ENCODE data around the gene RBMS1. TPM values are rescaled to one million over a fixed set of nuclear protein-coding genes. Genes with fewer than 3 reads are reported as not detected.
A peak's percentile ranks its signal among the peaks of the same experiment; 100 is the strongest.

Gene RBMS1
- total and polyA plus RNA-seq, 2 of the 13 experiments (the other 11 are each of a cell fraction or from before 2014, with no cell fraction given): 55.5 to 110 TPM

DNA sequence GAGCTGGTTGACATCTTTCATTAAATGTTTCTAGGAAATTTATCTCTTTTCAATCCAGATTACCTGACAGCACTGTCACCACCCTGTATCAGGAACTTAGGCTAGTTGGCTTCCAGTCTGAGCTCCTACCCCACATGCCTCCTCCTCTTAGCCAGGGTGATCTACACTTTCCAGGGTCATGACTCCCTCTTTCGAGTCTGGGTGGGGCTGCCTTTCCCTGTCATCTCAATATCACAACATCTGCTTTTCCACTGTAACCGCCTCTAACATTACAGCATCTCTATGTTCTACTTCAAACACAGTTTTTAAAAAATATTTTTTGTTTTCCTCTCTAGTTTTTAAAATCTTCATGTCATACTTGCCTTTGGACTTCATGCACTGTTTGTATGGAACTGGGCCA, 129.2 kb downstream of the RBMS1 start:
- POLR2A ChIA-PET: no interaction called here
- BruUV-seq (replicated peaks): TSS peak; percentile 17
- H3K79me2 ChIP-seq (ENCODE audit: insufficient read depth, low read length): peaks cover 3% of the 10 kb centered on the region
- no peak for TF ChIP-seq ZNF646 (CRISPR knock-in tag; IDR thresholded peaks at IDR 0.05)
- TF ChIP-seq CENPX (CRISPR knock-in tag; IDR thresholded peaks at IDR 0.05): no peak
- no peak for TF ChIP-seq ZNF253 (CRISPR knock-in tag; IDR thresholded peaks at IDR 0.05; ENCODE audit: borderline replicate concordance)
- TF ChIP-seq, protein P1, sequence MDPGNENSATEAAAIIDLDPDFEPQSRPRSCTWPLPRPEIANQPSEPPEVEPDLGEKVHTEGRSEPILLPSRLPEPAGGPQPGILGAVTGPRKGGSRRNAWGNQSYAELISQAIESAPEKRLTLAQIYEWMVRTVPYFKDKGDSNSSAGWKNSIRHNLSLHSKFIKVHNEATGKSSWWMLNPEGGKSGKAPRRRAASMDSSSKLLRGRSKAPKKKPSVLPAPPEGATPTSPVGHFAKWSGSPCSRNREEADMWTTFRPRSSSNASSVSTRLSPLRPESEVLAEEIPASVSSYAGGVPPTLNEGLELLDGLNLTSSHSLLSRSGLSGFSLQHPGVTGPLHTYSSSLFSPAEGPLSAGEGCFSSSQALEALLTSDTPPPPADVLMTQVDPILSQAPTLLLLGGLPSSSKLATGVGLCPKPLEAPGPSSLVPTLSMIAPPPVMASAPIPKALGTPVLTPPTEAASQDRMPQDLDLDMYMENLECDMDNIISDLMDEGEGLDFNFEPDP (CRISPR knock-in tag; conservative IDR thresholded peaks at IDR 0.05): no peak
- no peak for TF ChIP-seq HMGXB4 (CRISPR knock-in tag; IDR thresholded peaks at IDR 0.05; ENCODE audit: borderline replicate concordance in 1 of 2, low read depth in 1 of 2)
- TF ChIP-seq ZNF605 (CRISPR knock-in tag; IDR thresholded peaks at IDR 0.05): no peak
- TF ChIP-seq PCBP1 (IDR thresholded peaks at IDR 0.05; ENCODE audit: borderline replicate concordance, low read depth, low read length): no peak
- H4K20me1 ChIP-seq (ENCODE audit: insufficient read depth, low read length): peaks cover 6% of the 10 kb centered on the region; the same call in 1 of the 2 replicates
- intact Hi-C loops (cut with micrococcal nuclease; ENCODE audit: unreplicated experiment) (no loop called here), in situ Hi-C loops (cut with HindIII; ENCODE audit: extremely low pct_ligation_motif_present, low pct_unique_long_range_greater_than_20kb) (no loop called here)
- no peaks in the 10 kb centered on the region for H3K9me3 ChIP-seq (ENCODE audit: low read length)
- CTCF ChIA-PET (ENCODE audit: low intra/inter-chr PET ratio, low total read pairs): no interaction called here
- DNase-seq (ENCODE audit: low spot score) (no peak), FAIRE-seq (no peak), ATAC-seq (no peak)
- H3K4me3 ChIP-seq (replicated peaks in 1 of 3; ENCODE audit: insufficient read depth in 1 of 3, low read depth in 2 of 3, low read length in 3 of 3): no peak overlapping the region
- WGBS (ENCODE audit: low lambda C conversion rate): 96% methylated on average over 2 of the region's 2 CpGs
- no peak overlapping the region for H3K4me2 ChIP-seq (ENCODE audit: low read depth, low read length)
- H3K9ac ChIP-seq (ENCODE audit: insufficient read depth, low read depth, low read length): no peak overlapping the region
- no peaks in the 10 kb centered on the region for H3K27me3 ChIP-seq (ENCODE audit: control insufficient read depth in 1 of 2, insufficient read depth in 2 of 2, low read length in 2 of 2)
- H2AFZ ChIP-seq (ENCODE audit: low read length): no peak overlapping the region
- no peak overlapping the region for H3K27ac ChIP-seq (ENCODE audit: extremely low read length, insufficient read depth, low read length)
- peaks cover 8 to 27% of the 10 kb centered on the region in 2 experiments; a peak in 4 of 5 replicates for H3K36me3 ChIP-seq (replicated peaks in 1 of 2; ENCODE audit: control insufficient read depth in 1 of 2, insufficient read depth in 2 of 2, low read length in 2 of 2)
- no peaks in the 10 kb centered on the region for H3K4me1 ChIP-seq (ENCODE audit: insufficient read depth, low read length)

Measured in HepG2 (cell line).